Hepatocyte (in vitro differentiated cells): ENCODE data around the gene VPS41.

Experiments
- EZH2 ChIP-seq: fragments of 200-600 bp; sonication (generic); IDR thresholded peaks from 2 replicates; pipeline ENCODE4 v1.6.1; 2016; ENCODE audit warnings: antibody characterized with exemption, mild to moderate bottlenecking, borderline replicate concordance
- EZH2phosphoT487 ChIP-seq: fragments of 200-600 bp; sonication (generic); IDR thresholded peaks from one replicate; pipeline ENCODE4 v1.6.1; 2018; ENCODE audit warnings: antibody characterized with exemption, mild to moderate bottlenecking, low read depth, moderate library complexity; ENCODE audit not compliant: unreplicated experiment, severe bottlenecking
- TF ChIP-seq, protein P1 (sequence below): fragments of 200-600 bp; sonication (generic); IDR thresholded peaks from 2 replicates; pipeline ENCODE4 v1.5.1; 2016; ENCODE audit warnings: antibody characterized with exemption, mild to moderate bottlenecking; ENCODE audit not compliant: poor library complexity

DNA sequence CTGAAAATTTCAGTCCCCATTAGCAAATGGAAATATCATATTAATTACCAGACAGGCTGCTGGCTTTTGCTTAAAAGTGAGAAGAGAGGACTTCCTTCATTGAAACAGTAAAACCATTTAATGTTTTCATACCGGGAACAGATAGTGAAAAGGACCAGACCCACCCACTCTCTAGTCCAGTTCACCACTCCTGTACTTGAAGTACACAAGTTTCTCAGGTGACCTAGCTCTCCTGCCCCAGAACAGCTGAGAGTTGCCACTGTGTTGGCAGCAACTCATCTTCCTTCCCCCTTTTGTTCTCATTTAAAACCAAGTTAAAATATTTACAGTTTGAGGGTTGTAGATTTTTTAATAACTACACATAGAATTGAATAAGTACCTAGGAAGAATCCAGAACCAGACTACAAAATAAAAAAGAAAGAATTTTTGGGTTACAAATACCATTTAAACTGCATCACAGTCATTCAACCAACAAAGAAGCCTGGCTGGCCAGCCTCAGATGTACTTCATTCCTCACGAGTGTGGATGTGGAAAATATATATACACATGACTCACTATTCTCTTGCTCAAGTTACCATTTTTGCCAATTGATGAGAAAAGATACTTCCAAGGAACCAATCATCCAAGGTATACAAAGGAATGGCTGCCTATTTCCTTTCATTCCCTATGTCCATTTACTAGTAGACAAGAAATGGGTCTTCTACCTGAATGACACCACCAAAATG is 68.1 kb downstream of the VPS41 start:
- TF ChIP-seq, protein P1, sequence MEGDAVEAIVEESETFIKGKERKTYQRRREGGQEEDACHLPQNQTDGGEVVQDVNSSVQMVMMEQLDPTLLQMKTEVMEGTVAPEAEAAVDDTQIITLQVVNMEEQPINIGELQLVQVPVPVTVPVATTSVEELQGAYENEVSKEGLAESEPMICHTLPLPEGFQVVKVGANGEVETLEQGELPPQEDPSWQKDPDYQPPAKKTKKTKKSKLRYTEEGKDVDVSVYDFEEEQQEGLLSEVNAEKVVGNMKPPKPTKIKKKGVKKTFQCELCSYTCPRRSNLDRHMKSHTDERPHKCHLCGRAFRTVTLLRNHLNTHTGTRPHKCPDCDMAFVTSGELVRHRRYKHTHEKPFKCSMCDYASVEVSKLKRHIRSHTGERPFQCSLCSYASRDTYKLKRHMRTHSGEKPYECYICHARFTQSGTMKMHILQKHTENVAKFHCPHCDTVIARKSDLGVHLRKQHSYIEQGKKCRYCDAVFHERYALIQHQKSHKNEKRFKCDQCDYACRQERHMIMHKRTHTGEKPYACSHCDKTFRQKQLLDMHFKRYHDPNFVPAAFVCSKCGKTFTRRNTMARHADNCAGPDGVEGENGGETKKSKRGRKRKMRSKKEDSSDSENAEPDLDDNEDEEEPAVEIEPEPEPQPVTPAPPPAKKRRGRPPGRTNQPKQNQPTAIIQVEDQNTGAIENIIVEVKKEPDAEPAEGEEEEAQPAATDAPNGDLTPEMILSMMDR: no peak
- TF ChIP-seq EZH2 (no peak), EZH2phosphoT487 (no peak)
